AG09309 (cell line): ENCODE measurements around the gene SLX1A.
"Not testable (repeated sequence)": the region's sequence is repeated elsewhere in the genome, so short reads cannot be mapped to it uniquely, and the experiment has no call there.

Source experiments
- DNase-seq: peaks from one replicate; pipeline ENCODE4 v3.0.0-alpha.2; 2010; ENCODE audit warnings: low read depth
- H3K4me3 ChIP-seq: 2 replicates; pipeline ENCODE4 v1.5.1; 2011; ENCODE audit warnings: mild to moderate bottlenecking, low read depth, low read length, moderate library complexity; ENCODE audit not compliant: control insufficient read depth
- TF ChIP-seq, protein P1 (sequence below): IDR thresholded peaks from 2 replicates; pipeline ENCODE4 v1.5.1; 2011; ENCODE audit warnings: mild to moderate bottlenecking, low read depth, low read length, inconsistent platforms; ENCODE audit not compliant: insufficient read depth, control insufficient read depth; ENCODE audit errors: missing control alignments

The SLX1A gene

DNA sequence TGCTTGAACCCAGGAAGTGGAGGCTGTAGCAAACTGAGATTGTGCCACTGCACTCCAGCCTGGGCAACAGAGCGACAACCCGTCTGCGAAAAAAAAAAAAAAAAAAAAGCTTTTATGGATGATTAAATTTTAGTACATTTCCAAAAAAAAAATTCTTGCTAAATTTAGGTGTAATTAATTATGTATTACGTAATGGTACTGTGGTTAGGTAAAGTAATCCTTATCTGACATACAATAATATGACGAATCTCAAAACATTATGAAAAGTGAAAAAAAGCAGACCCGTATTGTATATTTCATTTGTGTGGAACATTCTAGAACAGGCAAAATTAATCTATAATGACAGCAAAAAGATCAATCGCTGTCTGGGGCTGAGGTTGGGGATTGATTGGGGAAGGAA, 20.6 kb upstream of the SLX1A start:
- TF ChIP-seq, protein P1, sequence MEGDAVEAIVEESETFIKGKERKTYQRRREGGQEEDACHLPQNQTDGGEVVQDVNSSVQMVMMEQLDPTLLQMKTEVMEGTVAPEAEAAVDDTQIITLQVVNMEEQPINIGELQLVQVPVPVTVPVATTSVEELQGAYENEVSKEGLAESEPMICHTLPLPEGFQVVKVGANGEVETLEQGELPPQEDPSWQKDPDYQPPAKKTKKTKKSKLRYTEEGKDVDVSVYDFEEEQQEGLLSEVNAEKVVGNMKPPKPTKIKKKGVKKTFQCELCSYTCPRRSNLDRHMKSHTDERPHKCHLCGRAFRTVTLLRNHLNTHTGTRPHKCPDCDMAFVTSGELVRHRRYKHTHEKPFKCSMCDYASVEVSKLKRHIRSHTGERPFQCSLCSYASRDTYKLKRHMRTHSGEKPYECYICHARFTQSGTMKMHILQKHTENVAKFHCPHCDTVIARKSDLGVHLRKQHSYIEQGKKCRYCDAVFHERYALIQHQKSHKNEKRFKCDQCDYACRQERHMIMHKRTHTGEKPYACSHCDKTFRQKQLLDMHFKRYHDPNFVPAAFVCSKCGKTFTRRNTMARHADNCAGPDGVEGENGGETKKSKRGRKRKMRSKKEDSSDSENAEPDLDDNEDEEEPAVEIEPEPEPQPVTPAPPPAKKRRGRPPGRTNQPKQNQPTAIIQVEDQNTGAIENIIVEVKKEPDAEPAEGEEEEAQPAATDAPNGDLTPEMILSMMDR = no peak
- no peak for DNase-seq
- H3K4me3 ChIP-seq = no peak overlapping the region

DNA sequence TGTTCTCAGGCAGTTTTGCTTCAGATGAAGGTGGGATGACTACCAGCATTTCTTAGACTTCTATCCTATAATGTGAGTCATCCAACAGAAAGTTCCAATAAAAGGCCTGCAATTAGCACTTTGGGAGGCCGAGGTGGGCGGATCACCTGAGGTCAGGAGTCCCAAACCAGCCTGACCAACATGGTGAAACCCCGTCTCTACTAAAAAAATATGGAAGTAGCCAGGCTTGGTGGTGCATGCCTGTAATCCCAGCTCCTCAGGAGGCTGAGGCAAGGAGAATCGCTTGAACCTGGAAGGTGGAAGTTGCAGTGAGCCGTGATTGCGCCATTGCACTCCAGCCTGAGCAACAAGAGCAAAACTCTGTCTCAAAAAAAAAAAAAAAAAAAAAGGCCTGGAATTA, 16.8 kb upstream of the SLX1A start:
- H3K4me3 ChIP-seq, DNase-seq: not testable (repeated sequence)

DNA sequence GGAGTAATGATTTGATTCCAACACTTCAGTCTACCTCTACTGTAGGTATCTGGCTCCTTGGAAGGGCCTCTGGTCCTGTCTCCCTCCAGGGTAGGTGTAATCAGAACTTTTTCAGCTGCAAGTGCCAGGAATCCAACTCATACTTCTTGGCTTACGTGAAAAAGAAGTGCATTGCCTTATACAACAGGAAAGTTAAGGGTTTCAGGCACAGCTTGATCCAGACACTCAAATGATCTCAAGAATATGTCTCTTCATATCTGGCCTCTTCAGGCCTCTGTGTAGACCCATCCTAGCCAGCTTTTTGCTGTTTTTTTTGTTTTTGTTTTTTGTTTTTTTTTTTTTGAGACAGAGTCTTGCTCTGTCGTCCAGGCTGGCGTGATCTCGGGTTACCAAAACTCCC, 14.5 kb upstream of the SLX1A start:
- no peak overlapping the region for H3K4me3 ChIP-seq
- no peak for DNase-seq
- TF ChIP-seq, protein P1 = no peak

DNA sequence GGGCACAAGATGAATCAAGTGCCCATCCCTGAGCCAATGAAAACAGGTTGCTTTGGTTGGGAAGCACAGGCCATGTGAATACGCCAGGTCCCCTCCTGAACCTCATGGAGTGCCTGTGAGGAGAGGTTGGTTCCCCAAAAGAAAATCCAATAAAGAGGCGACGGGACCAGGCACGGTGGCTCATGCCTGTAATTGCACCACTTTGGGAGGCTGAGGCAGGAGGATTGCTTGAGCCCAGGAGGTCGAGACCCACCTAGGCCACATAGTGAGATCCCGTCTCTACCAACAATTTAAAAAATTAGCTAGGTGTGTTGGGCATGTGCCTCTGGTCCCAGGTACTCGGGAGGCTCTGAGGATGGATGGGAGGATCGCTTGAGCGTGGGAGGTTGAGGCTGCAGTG, 13.7 kb upstream of the SLX1A start:
- TF ChIP-seq, protein P1 = no peak
- H3K4me3 ChIP-seq = no peak overlapping the region
- DNase-seq = no peak

DNA sequence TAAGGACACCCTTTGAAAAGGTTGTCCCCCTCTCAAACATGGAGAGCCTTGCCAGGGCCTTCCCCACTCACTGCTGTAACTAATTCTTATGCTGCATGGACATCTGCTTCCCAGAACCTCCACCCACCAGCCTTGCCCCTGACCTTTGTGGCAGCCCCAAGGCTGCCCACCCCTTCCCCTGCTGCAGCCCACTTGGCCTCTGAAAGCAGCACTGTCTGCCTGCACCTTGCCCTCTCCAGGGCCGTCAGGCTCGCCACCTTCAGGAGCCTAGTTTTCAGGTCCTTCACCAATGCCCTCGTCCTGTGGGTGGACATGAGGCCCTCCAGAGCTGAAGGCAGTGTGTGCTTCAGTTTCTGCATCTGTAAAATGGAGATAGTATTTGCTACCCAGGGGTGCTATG, 12.9 kb upstream of the SLX1A start:
- no peak for DNase-seq
- no peak overlapping the region for H3K4me3 ChIP-seq
- TF ChIP-seq, protein P1 = no peak

DNA sequence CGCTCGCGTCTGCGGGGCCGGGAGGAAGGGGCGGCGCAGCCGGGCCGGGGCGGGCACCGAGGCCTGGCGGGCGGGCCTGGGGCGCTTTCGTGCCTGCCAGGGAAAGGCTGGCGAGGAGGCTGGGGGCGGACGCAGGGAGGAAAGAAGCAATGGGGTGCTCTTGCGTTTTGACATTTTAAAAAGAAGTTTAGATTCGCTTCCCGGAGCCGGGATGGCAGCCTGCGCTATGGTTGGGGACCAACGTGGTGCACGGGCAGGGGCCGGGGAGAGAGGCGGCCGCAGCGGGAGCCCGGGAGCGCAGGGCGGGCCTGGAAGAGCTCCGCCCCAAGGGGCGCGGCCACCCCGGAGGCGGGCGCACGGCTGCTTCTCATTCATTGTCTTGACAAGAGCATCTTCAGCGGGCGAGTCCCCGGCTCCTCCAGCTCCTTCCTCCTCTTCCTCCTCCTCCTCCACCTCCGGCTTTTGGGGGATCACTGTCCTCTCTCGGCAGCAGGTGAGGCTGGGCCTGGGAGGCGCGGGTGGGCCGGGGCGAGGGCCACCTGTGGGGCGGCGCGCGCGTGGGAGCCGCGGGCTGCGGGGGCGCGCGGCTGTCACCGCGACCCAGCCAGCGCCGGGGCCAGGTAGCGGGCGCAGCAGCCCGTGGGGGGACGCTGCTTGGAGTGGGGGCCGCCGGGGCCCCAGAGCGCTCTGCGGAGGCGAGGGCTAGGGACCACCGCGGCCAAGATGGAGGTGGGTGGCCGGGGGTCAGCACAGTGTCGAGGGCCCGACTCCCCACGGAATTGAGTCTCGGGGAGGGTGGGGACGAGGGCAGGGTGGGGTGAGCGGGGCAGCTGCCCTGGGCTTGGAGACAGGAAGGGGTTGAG, 10.2 kb upstream of the SLX1A start, which contains the start of gene CORO1A:
Gene CORO1A (plus strand): TSS at position 370 of the 863 bp plus-strand sequence. CDS start 1,608 bp downstream, outside the sequence.
- peak; percentile 27 for DNase-seq
- peak within 1 kb of the TSS; percentile 47 for H3K4me3 ChIP-seq
- TF ChIP-seq, protein P1 = no peak

DNA sequence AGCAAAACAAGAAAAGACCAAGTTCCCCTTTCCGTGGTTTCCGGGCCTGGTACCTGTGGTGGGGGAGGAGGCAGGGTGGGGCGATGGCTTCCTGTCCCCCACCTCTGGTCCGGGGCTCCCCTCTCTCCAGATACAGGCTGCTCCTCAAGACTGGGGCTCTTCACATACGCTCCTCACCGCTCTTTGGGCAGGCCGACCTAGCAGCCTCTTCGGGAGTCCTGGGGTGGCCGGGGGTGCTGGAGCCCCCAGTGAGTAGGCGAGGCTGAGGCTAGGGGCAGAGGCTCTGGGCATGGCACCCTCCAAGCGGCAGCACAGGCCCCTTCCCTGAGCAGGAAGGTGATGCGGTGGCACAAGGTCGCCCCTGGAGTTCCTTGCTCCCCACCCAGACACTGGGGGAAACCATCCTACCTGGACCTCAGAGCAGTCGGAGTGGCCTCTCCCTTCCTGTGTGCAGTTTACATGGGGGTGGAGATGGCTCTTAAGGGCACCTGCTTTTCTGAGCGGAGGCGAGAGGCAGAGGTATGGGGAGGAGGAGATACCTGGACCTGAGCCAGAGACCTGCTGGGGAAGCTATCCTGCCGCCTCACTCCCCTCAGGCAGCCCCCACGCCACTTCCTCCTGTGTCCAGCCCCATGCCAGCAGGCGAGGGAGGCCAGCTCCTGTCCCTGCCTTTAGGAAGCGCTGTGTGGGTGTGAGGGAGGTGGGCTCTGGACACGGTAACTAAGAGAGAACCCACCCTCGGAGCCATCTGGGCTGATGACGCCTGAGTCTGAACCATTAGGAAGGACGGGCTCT, 9.4 kb upstream of the SLX1A start:
- no peak for DNase-seq
- TF ChIP-seq, protein P1 = no peak
- H3K4me3 ChIP-seq = 0 out of 2 replicates have a peak overlapping the region, but pooled peaks have one; percentile 47
